Measurements from ENCODE around the gene ACAD11. TPM values are rescaled to one million over a fixed set of nuclear protein-coding genes. Genes with fewer than 3 reads are reported as not detected.

ACAD11 gene
- total RNA-seq, 1 experiment from 2014 or later = 15.6 TPM

- Mint-ChIP-seq H3K4me3 (no peak overlapping the region), H3K27ac (peak overlapping the region in 1 of 3 experiments; percentile 87; a peak in 2 of 7 replicates), H3K9me3 (no peaks in the 10 kb centered on the region), H3K36me3 (ENCODE audit: insufficient read depth in 1 of 3, low read depth in 3 of 3) (peaks cover 0 to 8% (median 4%) of the 10 kb centered on the region in 3 experiments; a peak in 2 of 7 replicates), H3K4me1 (no peaks in the 10 kb centered on the region), H3K27me3 (ENCODE audit: low read depth) (no peaks in the 10 kb centered on the region)
- H4K8ac ChIP-seq (replicated peaks; ENCODE audit: insufficient read length, low read depth, low read length) = no peak overlapping the region
- H3K4me2 ChIP-seq (ENCODE audit: insufficient read depth, insufficient read length, low read length) = no peak overlapping the region
- no peaks in the 10 kb centered on the region for H3K79me2 ChIP-seq (ENCODE audit: insufficient read depth, low read length)
- no peaks in the 10 kb centered on the region for H3K79me1 ChIP-seq (ENCODE audit: insufficient read depth, low read depth, low read length, poor library complexity, severe bottlenecking)
- no peak for TF ChIP-seq CTCF (conservative IDR thresholded peaks at IDR 0.05)
- no peaks in the 10 kb centered on the region for H3K9me3 ChIP-seq (ENCODE audit: control insufficient read depth, low read depth, low read length)
- H2AFZ ChIP-seq (ENCODE audit: low read length) = no peak overlapping the region
- no peak overlapping the region for H4K91ac ChIP-seq (ENCODE audit: insufficient read length, low read depth, low read length)
- H2BK20ac ChIP-seq (ENCODE audit: low read depth, low read length, poor library complexity, severe bottlenecking) = no peak overlapping the region
- no peak overlapping the region for H3K4ac ChIP-seq (ENCODE audit: low read depth, low read length)
- H4K20me1 ChIP-seq (ENCODE audit: control insufficient read depth, insufficient read depth, insufficient read length) = no peaks in the 10 kb centered on the region
- no peaks in the 10 kb centered on the region for H3K23me2 ChIP-seq (ENCODE audit: insufficient read length, low read depth, low read length, poor library complexity, severe bottlenecking)
- DNase-seq = no peak
- no peak overlapping the region for H3T11ph ChIP-seq (ENCODE audit: low read length)
- H3K9ac ChIP-seq (ENCODE audit: extremely low read depth, insufficient read length, low read length) = no peak overlapping the region
- H2BK12ac ChIP-seq (ENCODE audit: insufficient read length, low read depth, low read length) = no peak overlapping the region
- H3K27me3 ChIP-seq (ENCODE audit: insufficient read depth, low read length) = no peaks in the 10 kb centered on the region
- no peak overlapping the region for H3K56ac ChIP-seq (ENCODE audit: insufficient read length, low read depth, low read length)
- H2AK5ac ChIP-seq (ENCODE audit: insufficient read length, low read length) = no peak overlapping the region
- H3K23ac ChIP-seq (ENCODE audit: insufficient read length, low read depth, low read length) = no peak overlapping the region
- no CpG with 5 or more reads among the region's 2 CpGs for WGBS (ENCODE audit: extremely low coverage, insufficient read length, low lambda C conversion rate)
- H3K27ac ChIP-seq (ENCODE audit: insufficient read length, low read depth, low read length) = no peak overlapping the region
- no peak overlapping the region for H2BK120ac ChIP-seq (ENCODE audit: low read depth, low read length, poor library complexity, severe bottlenecking)
- H3K4me1 ChIP-seq (ENCODE audit: insufficient read depth, low read length) = no peaks in the 10 kb centered on the region
- H2BK15ac ChIP-seq (ENCODE audit: low read depth, low read length) = no peak overlapping the region
- H3K18ac ChIP-seq (ENCODE audit: insufficient read length, low read depth, low read length) = no peak overlapping the region
- no peak overlapping the region for H2BK5ac ChIP-seq (ENCODE audit: insufficient read length, low read length)
- no peak overlapping the region for H3K14ac ChIP-seq (ENCODE audit: insufficient read depth, low read length)
- H4K5ac ChIP-seq (ENCODE audit: insufficient read length, low read depth, low read length) = no peak overlapping the region
Observed at GRCh38 chr3:132643366-132643765, 16.2 kb downstream of the ACAD11 start.
